ENCODE data around the gene STIM2.

DNA sequence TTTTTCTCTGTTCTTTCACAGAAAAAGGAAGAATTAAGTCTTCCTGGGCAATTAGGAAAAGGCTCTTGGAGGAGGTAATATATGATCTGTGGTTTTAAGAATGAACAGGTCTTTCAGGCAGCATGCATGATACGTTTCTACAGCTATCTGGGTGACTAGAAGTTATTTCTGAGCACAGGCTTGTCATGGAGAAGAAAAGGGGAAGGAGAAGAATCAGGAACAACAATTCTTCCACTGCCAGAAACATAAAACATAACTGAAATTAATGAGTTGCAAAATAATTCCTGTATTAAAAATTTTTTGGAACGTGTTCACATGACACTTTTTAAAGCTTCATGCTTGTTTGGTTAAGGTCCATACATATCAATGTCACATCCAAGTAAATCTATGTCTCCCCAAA is 17.7 kb upstream of the STIM2 start:
- TF ChIP-seq, protein P1, sequence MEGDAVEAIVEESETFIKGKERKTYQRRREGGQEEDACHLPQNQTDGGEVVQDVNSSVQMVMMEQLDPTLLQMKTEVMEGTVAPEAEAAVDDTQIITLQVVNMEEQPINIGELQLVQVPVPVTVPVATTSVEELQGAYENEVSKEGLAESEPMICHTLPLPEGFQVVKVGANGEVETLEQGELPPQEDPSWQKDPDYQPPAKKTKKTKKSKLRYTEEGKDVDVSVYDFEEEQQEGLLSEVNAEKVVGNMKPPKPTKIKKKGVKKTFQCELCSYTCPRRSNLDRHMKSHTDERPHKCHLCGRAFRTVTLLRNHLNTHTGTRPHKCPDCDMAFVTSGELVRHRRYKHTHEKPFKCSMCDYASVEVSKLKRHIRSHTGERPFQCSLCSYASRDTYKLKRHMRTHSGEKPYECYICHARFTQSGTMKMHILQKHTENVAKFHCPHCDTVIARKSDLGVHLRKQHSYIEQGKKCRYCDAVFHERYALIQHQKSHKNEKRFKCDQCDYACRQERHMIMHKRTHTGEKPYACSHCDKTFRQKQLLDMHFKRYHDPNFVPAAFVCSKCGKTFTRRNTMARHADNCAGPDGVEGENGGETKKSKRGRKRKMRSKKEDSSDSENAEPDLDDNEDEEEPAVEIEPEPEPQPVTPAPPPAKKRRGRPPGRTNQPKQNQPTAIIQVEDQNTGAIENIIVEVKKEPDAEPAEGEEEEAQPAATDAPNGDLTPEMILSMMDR (conservative IDR thresholded peaks at IDR 0.05): no peak
- no peak for TF ChIP-seq ZFX (IDR thresholded peaks at IDR 0.05)

Data from C4-2B (cell line).